ENCODE results near the gene NPM1. TPM values are rescaled to one million over a fixed set of nuclear protein-coding genes. Genes with fewer than 3 reads are reported as not detected.
A peak's percentile ranks its signal among the peaks of the same experiment; 100 is the strongest.

The NPM1 gene
- total and polyA plus RNA-seq, 2 donors (not counting 1 experiment from before 2014, with no cell fraction given): 158 to 920 TPM

DNA sequence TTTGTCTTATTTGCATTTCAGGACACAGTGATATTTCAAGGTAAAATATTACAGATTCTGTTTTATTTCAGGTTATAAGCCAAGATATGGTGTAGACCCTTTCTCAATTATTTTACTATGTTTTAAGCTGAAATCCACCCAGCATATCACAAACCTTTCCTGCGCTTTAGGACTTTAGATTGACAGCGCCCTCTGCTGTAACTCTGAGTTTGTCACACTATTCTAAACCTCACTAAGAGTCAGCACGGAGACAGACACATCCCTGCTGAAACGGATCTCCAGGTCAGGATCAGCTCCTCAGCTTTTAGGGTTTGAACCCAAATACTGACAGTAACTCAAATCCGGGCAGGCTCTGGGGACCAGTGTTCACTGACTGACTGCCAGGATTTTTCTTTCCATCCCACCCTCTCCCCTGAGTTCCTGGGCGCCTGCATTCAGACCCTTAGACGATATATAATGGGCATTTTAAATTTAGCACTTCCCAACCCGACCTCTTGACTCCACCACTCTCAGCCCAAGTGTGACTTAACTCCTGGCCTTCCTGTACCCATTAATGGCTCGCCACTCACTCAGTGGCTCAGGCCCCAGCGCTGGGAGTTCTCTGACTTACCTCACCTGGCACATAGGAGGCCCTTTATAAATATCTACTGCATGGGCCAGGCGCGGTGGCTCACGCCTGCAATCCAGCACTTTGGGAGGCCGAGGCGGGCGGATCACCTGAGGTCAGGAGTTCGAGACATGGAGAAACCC lies 45.1 kb upstream of the NPM1 start:
- Histone ChIP-seq H3K9ac (ENCODE audit: low read length) (no peak overlapping the region), H3K4me1 (ENCODE audit: control insufficient read depth in 2 of 2, insufficient read depth in 2 of 2, low read length in 2 of 2) (no peaks in the 10 kb centered on the region), H3K36me3 (replicated peaks in 1 of 2; ENCODE audit: control extremely low read depth in 1 of 2, control insufficient read depth in 1 of 2, extremely low read depth in 1 of 2, insufficient read depth in 2 of 2, low read length in 1 of 2) (no peaks in the 10 kb centered on the region), H3K9me3 (ENCODE audit: control extremely low read depth in 1 of 3, control insufficient read depth in 2 of 3, insufficient read depth in 1 of 3, low read length in 2 of 3) (no peaks in the 10 kb centered on the region), H3K79me2 (ENCODE audit: control insufficient read depth, insufficient read depth, low read length) (no peaks in the 10 kb centered on the region), H3K4me2 (replicated peaks; ENCODE audit: low read depth, low read length, poor library complexity, severe bottlenecking) (no peak overlapping the region), H2AFZ (ENCODE audit: insufficient read depth, low read depth, low read length, poor library complexity, severe bottlenecking) (no peak overlapping the region), H3K27ac (ENCODE audit: low read length in 2 of 2) (no peak overlapping the region), H3K27me3 (replicated peaks in 1 of 4; ENCODE audit: control extremely low read depth in 1 of 4, control insufficient read depth in 3 of 4, insufficient read depth in 4 of 4, low read length in 3 of 4) (peaks cover 0 to 4% (median 3%) of the 10 kb centered on the region in 4 experiments), H3K4me3 (ENCODE audit: control extremely low read depth in 1 of 5, extremely low read depth in 1 of 5, insufficient read depth in 1 of 5, low read depth in 2 of 5, low read length in 4 of 5) (no peak overlapping the region), H4K20me1 (ENCODE audit: control insufficient read depth, insufficient read depth, low read length, poor library complexity, severe bottlenecking) (no peaks in the 10 kb centered on the region)
- DNase-seq: peak; percentile 22
- H3K27me3 Mint-ChIP-seq: peaks cover 18% of the 10 kb centered on the region
- H3K27ac Mint-ChIP-seq: no peak overlapping the region
- TF ChIP-seq, protein P1, sequence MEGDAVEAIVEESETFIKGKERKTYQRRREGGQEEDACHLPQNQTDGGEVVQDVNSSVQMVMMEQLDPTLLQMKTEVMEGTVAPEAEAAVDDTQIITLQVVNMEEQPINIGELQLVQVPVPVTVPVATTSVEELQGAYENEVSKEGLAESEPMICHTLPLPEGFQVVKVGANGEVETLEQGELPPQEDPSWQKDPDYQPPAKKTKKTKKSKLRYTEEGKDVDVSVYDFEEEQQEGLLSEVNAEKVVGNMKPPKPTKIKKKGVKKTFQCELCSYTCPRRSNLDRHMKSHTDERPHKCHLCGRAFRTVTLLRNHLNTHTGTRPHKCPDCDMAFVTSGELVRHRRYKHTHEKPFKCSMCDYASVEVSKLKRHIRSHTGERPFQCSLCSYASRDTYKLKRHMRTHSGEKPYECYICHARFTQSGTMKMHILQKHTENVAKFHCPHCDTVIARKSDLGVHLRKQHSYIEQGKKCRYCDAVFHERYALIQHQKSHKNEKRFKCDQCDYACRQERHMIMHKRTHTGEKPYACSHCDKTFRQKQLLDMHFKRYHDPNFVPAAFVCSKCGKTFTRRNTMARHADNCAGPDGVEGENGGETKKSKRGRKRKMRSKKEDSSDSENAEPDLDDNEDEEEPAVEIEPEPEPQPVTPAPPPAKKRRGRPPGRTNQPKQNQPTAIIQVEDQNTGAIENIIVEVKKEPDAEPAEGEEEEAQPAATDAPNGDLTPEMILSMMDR (IDR thresholded peaks at IDR 0.05): peak; percentile 45
- TF ChIP-seq EZH2 (IDR thresholded peaks at IDR 0.05; ENCODE audit: borderline replicate concordance, insufficient read depth, low read depth, low read length, poor library complexity, severe bottlenecking): no peak
- intact Hi-C loops (cut with micrococcal nuclease): no loop called here
- ChIA-PET POLR2A (no interaction called here), CTCF (interaction anchor here (1.0 to 1.2 kb wide), 3 partner anchors 9 to 19 kb away, joined by 3 to 4 read pairs (median 3); no protein-coding TSS in a partner anchor)
- no peak for ATAC-seq (ENCODE audit: low read depth)
- no peak overlapping the region for H3K4me3 Mint-ChIP-seq
- H3K9me3 Mint-ChIP-seq (ENCODE audit: insufficient read depth): no peaks in the 10 kb centered on the region
- WGBS (ENCODE audit: insufficient coverage): 58% methylated on average over 17 of the region's 17 CpGs
- no peaks in the 10 kb centered on the region for H3K4me1 Mint-ChIP-seq

DNA sequence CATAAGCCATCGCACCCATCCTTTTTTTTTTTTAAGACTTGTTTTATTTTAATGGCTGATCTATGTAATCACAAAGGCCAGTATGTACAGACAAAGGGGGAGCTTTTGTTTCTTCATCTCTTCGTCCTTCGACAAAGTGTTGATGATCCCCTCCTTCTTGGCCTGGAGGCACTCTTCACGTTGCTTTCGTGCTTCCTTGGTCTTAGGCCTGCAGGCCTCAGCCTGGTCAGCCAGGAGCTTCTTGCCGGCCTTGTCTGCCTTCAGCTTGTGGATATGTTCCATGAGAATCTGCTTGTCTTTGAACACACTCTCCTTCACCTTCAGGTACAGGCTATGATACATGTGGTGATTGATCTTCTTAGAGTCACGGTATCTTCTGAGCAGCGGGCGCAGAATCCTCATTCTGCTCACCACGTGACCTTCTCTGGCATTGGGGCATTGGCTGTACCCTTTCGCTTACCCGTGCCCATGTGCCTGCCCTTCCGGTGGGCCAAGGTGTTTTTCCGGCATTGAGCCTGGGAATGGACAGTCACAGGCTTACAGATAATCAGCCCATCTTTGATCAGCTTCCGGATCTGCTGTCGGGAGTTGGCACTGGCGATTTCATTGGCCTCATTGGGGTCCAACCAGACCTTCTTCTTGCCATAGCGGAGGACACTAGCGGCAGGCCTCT lies 42.6 kb upstream of the NPM1 start:
- H3K9ac ChIP-seq (ENCODE audit: low read length): no peak overlapping the region
- DNase-seq (no peak), ATAC-seq (ENCODE audit: low read depth) (no peak)
- H3K4me3 ChIP-seq (ENCODE audit: control extremely low read depth in 1 of 5, extremely low read depth in 1 of 5, insufficient read depth in 1 of 5, low read depth in 2 of 5, low read length in 4 of 5): no peak overlapping the region
- H3K9me3 ChIP-seq (ENCODE audit: control extremely low read depth in 1 of 3, control insufficient read depth in 2 of 3, insufficient read depth in 1 of 3, low read length in 2 of 3): no peaks in the 10 kb centered on the region
- no peaks in the 10 kb centered on the region for H4K20me1 ChIP-seq (ENCODE audit: control insufficient read depth, insufficient read depth, low read length, poor library complexity, severe bottlenecking)
- Mint-ChIP-seq H3K4me3 (no peak overlapping the region), H3K9me3 (ENCODE audit: insufficient read depth) (no peaks in the 10 kb centered on the region), H3K27ac (no peak overlapping the region), H3K27me3 (peaks cover 11% of the 10 kb centered on the region), H3K4me1 (no peaks in the 10 kb centered on the region)
- ChIA-PET POLR2A (no interaction called here), CTCF (no interaction called here)
- H2AFZ ChIP-seq (ENCODE audit: insufficient read depth, low read depth, low read length, poor library complexity, severe bottlenecking): no peak overlapping the region
- 97% methylated on average over 14 of the region's 19 CpGs for WGBS (ENCODE audit: insufficient coverage)
- no peaks in the 10 kb centered on the region for H3K79me2 ChIP-seq (ENCODE audit: control insufficient read depth, insufficient read depth, low read length)
- no peak for TF ChIP-seq EZH2 (IDR thresholded peaks at IDR 0.05; ENCODE audit: borderline replicate concordance, insufficient read depth, low read depth, low read length, poor library complexity, severe bottlenecking)
- TF ChIP-seq, protein P1 (IDR thresholded peaks at IDR 0.05): no peak
- no peaks in the 10 kb centered on the region for H3K4me1 ChIP-seq (ENCODE audit: control insufficient read depth in 2 of 2, insufficient read depth in 2 of 2, low read length in 2 of 2)
- H3K36me3 ChIP-seq (replicated peaks in 1 of 2; ENCODE audit: control extremely low read depth in 1 of 2, control insufficient read depth in 1 of 2, extremely low read depth in 1 of 2, insufficient read depth in 2 of 2, low read length in 1 of 2): no peaks in the 10 kb centered on the region
- no peaks in the 10 kb centered on the region for H3K27me3 ChIP-seq (replicated peaks in 1 of 4; ENCODE audit: control extremely low read depth in 1 of 4, control insufficient read depth in 3 of 4, insufficient read depth in 4 of 4, low read length in 3 of 4)
- intact Hi-C loops (cut with micrococcal nuclease): no loop called here
- H3K4me2 ChIP-seq (replicated peaks; ENCODE audit: low read depth, low read length, poor library complexity, severe bottlenecking): no peak overlapping the region
- no peak overlapping the region for H3K27ac ChIP-seq (ENCODE audit: low read length in 2 of 2)

All from B cell (primary cell).